ENCODE measurements around the gene SLC25A25. TPM values are rescaled to one million over a fixed set of nuclear protein-coding genes. Genes with fewer than 3 reads are reported as not detected.

Gene SLC25A25
- total RNA-seq, 2 donors from 2014 or later = 30.1 to 33.9 TPM

DNA sequence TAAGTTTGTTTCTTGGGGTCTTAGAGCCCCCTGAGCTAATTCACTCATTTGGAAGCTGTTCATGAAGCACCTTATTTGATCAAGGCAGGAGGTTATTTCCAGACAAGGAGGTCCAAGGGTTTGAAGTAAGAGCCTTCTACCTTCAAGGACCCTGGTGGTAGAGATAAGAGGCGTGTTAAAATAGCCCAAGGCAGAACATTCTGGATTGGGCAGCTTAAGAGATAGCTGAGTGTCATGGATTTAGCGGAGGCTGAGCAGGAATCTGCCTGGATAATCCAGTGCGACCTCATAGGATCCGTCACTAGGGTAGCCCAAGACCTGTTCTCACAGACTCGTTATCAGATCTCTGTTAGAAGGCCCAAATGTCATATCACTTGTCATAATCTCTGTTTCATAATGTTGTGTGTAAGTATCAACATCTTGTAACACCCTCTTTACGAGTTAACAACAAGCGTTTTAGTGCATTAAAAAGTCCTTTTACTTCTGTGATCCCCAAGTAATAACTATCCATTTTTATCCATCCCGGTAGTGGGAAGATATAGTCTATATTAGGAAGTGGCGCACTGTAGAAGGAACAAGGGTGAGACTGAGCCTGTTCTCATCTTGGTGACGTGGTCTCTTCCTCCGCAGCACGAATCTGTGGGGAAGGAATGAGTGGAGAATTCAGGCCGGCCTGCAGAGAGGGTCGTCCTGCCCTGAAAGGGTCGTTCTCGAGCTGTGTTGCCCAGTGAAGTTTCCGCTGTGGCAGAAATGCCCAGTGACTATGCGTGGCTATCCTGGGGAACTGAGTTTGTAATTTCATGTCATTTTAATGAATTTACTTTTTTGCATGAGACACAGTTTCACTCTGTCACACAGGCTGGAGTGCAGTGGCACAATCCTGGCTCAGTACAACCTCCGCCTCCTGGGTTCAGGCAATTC, 28.8 kb downstream of the SLC25A25 start:
- H3K27ac ChIP-seq = peak overlapping the region; percentile 89 to 96
- H3K9me3 ChIP-seq = no peaks in the 10 kb centered on the region
- peaks cover 3% of the 10 kb centered on the region for H3K36me3 ChIP-seq
- TF ChIP-seq, protein P1, sequence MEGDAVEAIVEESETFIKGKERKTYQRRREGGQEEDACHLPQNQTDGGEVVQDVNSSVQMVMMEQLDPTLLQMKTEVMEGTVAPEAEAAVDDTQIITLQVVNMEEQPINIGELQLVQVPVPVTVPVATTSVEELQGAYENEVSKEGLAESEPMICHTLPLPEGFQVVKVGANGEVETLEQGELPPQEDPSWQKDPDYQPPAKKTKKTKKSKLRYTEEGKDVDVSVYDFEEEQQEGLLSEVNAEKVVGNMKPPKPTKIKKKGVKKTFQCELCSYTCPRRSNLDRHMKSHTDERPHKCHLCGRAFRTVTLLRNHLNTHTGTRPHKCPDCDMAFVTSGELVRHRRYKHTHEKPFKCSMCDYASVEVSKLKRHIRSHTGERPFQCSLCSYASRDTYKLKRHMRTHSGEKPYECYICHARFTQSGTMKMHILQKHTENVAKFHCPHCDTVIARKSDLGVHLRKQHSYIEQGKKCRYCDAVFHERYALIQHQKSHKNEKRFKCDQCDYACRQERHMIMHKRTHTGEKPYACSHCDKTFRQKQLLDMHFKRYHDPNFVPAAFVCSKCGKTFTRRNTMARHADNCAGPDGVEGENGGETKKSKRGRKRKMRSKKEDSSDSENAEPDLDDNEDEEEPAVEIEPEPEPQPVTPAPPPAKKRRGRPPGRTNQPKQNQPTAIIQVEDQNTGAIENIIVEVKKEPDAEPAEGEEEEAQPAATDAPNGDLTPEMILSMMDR (IDR thresholded peaks at IDR 0.05) = no peak
- H3K4me3 ChIP-seq = no peak overlapping the region
- no peaks in the 10 kb centered on the region for H3K27me3 ChIP-seq (replicated peaks; ENCODE audit: insufficient read depth)
- DNase-seq (ENCODE audit: low spot score) = no peak
- H3K4me1 ChIP-seq (ENCODE audit: control insufficient read depth in 1 of 2, low read depth in 2 of 2) = peaks cover 40 to 83% of the 10 kb centered on the region in 2 donors
- ATAC-seq (ENCODE audit: insufficient number of reproducible peaks, low FRiP score, low read depth) = no peak

DNA sequence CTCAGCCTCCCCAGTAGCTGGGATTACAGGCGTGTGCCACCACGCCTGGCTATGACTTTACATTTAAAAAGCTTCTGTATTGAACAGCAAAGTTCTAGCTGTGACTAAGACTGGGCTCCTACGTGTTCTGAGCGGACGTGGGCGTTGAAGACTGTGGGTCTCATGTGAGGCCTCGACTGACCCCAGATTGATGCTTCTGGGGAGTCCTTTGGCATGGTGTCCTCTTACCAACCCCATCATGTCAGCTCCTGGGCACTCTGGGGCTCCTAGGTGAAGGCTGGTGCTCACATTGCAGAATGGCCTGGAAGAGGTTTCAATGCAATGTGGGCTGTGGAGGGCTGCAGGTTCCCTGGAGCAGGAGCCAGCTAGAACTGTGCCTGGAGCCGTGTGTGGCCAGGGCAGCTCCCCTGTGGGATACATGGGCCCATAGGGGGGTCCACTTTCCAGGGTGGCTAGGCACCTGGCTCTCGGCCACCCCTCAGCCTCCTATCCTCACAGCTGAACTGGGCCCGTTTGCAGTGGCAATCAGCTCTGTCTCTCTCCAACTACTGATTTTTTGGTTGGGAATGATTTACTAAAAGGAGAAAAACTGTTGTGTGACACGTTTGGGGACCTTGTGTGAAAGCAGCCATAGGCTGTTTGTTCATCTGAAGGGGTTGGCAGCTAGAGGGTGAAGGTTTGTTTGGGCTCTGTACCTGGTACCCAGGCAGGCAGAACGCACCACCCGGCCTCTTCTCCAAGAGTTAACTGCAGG, 29.7 kb downstream of the SLC25A25 start:
- Histone ChIP-seq H3K9me3 (no peaks in the 10 kb centered on the region), H3K4me1 (ENCODE audit: control insufficient read depth in 1 of 2, low read depth in 2 of 2) (peaks cover 37 to 78% of the 10 kb centered on the region in 2 donors), H3K4me3 (peak overlapping the region; percentile 69), H3K36me3 (peaks cover 11% of the 10 kb centered on the region), H3K27ac (peak overlapping the region; percentile 89 to 96), H3K27me3 (replicated peaks; ENCODE audit: insufficient read depth) (no peaks in the 10 kb centered on the region)
- no peak for DNase-seq (ENCODE audit: low spot score)
- TF ChIP-seq, protein P1 (IDR thresholded peaks at IDR 0.05) = no peak
- ATAC-seq (ENCODE audit: insufficient number of reproducible peaks, low FRiP score, low read depth) = no peak

DNA sequence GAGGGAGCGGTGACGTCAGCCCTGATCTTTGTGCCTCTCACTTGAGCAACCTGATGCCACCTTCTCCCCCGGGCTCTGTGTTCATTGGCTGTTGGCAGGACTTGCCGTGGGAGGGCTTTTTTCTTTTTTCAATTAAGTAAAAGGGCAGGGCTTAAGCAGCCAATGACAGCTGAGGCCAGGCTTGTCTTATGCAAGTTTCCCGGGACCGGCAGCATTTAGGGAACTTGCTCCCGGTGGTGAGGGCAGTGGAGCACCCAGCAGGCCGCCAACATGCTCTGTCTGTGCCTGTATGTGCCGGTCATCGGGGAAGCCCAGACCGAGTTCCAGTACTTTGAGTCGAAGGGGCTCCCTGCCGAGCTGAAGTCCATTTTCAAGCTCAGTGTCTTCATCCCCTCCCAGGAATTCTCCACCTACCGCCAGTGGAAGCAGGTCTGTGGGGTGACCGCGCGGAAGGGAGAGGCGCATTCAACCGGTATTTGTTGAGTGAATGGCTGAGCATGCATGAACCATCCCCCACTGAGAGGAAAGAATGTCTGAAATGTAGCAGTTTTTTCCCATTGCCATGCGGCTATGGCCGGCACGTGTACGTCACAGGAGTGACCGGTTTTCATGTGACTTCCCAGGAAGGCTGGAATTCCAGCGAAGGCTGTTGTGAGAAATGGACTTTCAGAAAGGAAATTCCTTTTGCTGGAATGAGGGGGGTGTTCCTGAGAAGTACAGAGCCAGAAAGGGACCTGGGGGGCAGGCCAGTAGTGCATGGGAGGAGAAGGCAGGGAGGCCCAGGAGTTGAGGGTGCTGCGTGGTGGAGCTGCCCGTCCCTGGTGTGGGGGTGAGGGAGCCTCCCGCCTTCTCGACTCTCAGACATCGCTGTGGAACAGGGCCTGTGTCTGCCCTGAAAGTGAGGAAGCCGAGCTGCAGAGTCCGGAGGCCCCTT, 30.5 kb downstream of the SLC25A25 start:
- peaks cover 30 to 69% of the 10 kb centered on the region in 2 donors for H3K4me1 ChIP-seq (ENCODE audit: control insufficient read depth in 1 of 2, low read depth in 2 of 2)
- ATAC-seq (ENCODE audit: insufficient number of reproducible peaks, low FRiP score, low read depth) = peak; percentile 75

DNA sequence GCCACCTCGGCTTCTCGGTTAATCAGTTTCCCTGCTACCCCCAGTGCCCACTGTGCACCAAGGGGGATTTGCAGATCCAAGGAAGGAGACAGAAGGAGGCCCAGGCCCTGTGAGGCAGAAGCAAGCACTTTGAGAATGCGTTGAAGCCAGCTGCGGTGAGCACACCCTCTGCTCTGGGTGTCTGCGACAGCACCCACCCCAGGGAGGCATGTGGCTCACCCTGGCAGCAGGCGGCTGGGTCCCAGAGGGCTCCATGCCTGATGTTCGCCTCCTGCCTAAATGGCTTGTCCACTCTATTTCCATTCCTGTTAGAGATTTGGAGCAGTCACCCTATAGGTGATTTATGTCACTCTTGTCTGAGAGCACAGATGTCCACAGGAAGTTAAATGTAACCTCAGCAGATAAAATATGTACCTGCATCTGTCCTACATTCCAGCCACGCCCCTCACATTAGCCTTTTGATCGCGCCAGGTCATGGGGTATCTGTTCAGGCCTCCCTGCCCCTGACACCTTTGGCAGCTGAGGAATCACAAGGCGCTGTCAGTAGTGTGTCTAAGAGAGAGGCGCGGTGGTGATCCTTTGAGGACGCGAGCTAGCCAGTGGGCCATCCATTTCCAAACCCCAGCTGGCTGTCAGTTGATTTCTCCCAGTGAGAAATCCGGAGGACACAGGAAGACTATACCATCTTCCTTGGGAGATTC, 31.3 kb downstream of the SLC25A25 start:
- TF ChIP-seq, protein P1 (IDR thresholded peaks at IDR 0.05) = no peak
- peak overlapping the region; percentile 89 to 96 for H3K27ac ChIP-seq
- peak overlapping the region; percentile 69 for H3K4me3 ChIP-seq
- peaks cover 28 to 62% of the 10 kb centered on the region in 2 donors for H3K4me1 ChIP-seq (ENCODE audit: control insufficient read depth in 1 of 2, low read depth in 2 of 2)
- no peaks in the 10 kb centered on the region for H3K9me3 ChIP-seq
- ATAC-seq (ENCODE audit: insufficient number of reproducible peaks, low FRiP score, low read depth) (no peak), DNase-seq (ENCODE audit: low spot score) (no peak)
- H3K36me3 ChIP-seq = peaks cover 28% of the 10 kb centered on the region
- no peaks in the 10 kb centered on the region for H3K27me3 ChIP-seq (replicated peaks; ENCODE audit: insufficient read depth)

More for the DNA sequence above, 30.5 kb downstream of the SLC25A25 start:
- peak overlapping the region; percentile 89 to 96 for H3K27ac ChIP-seq
- H3K9me3 ChIP-seq = no peaks in the 10 kb centered on the region
- peak overlapping the region; percentile 69 for H3K4me3 ChIP-seq
- TF ChIP-seq, protein P1 (IDR thresholded peaks at IDR 0.05) = no peak
- H3K27me3 ChIP-seq (replicated peaks; ENCODE audit: insufficient read depth) = no peaks in the 10 kb centered on the region
- peak; percentile 93 for DNase-seq (ENCODE audit: low spot score)
- H3K36me3 ChIP-seq = peaks cover 19% of the 10 kb centered on the region
